WTC11 (cell line): ENCODE measurements around the gene AGPAT3. TPM values are rescaled to one million over a fixed set of nuclear protein-coding genes. Genes with fewer than 3 reads are reported as not detected.

Source experiments
- ATAC-seq: fragments of 200-7000 bp; cut with Tn5 transposase; 2 replicates; pipeline ENCODE4 v1.10.0; 2021; ENCODE audit warnings: mild to moderate bottlenecking, moderate library complexity
- CTCF ChIA-PET: fragments of 300-600 bp; sonication (Branson Sonifier 250); formaldehyde crosslinking; loops from one replicate; lab custom pipeline; 2021; ENCODE audit warnings: antibody characterized with exemption; lab: Charles Lee
- POLR2A ChIA-PET: fragments of 350-600 bp; sonication (Branson Sonifier 250); formaldehyde crosslinking; loops from one replicate; lab custom pipeline; 2021; ENCODE audit warnings: antibody characterized with exemption; lab: Charles Lee
- DNase-seq: peaks from one replicate; pipeline ENCODE4 v3.0.0; 2021; ENCODE audit warnings: low spot score
- H3K27ac Mint-ChIP-seq: 2 replicates; pipeline ENCODE4 v1.8.0; 2021; ENCODE audit warnings: mixed read lengths
- H3K27me3 Mint-ChIP-seq: 2 replicates; pipeline ENCODE4 v1.8.0; 2021; ENCODE audit warnings: low read depth, mild to moderate bottlenecking, moderate library complexity, mixed read lengths
- H3K36me3 Mint-ChIP-seq: 2 replicates; pipeline ENCODE4 v1.8.0; 2021; ENCODE audit warnings: mixed read lengths
- H3K4me1 Mint-ChIP-seq: 2 replicates; pipeline ENCODE4 v1.8.0; 2022; ENCODE audit warnings: mixed read lengths
- H3K4me3 Mint-ChIP-seq: 2 replicates; pipeline ENCODE4 v1.8.0; 2021; ENCODE audit warnings: mild to moderate bottlenecking, moderate library complexity, mixed read lengths
- H3K9me3 Mint-ChIP-seq: 2 replicates; pipeline ENCODE4 v1.8.0; 2021; ENCODE audit warnings: mixed read lengths
- ATF1 ChIP-seq: sonication (generic); formaldehyde crosslinking; IDR thresholded peaks from 2 replicates; pipeline ENCODE4 v1.8.1; 2023; ENCODE audit warnings: mild to moderate bottlenecking, moderate library complexity, missing genetic modification reagents
- CDX4 ChIP-seq: fragments of 250-450 bp; sonication (Bioruptor Pico); IDR thresholded peaks from 2 replicates; pipeline ENCODE4 v1.9.0; 2021; ENCODE audit warnings: moderate library complexity, mild to moderate bottlenecking, inconsistent platforms, borderline replicate concordance
- CTCF ChIP-seq: fragments of 200-600 bp; IDR thresholded peaks from 2 replicates; pipeline ENCODE4 v1.8.0; 2022; ENCODE audit warnings: antibody characterized with exemption
- ESRRA ChIP-seq: sonication (generic); formaldehyde crosslinking; IDR thresholded peaks from 2 replicates; pipeline ENCODE4 v1.8.1; 2022; ENCODE audit warnings: mild to moderate bottlenecking, missing genetic modification reagents, borderline replicate concordance
- GABPB1 ChIP-seq: sonication (generic); formaldehyde crosslinking; IDR thresholded peaks from 2 replicates; pipeline ENCODE4 v1.8.1; 2023; ENCODE audit warnings: mild to moderate bottlenecking, missing genetic modification reagents
- IRF1 ChIP-seq: sonication (generic); formaldehyde crosslinking; IDR thresholded peaks from 2 replicates; pipeline ENCODE4 v1.8.0; 2023; ENCODE audit warnings: missing genetic modification reagents
- NFATC4 ChIP-seq: fragments of 250-450 bp; sonication (Bioruptor Pico); IDR thresholded peaks from 2 replicates; pipeline ENCODE4 v1.9.0; 2021; ENCODE audit warnings: mild to moderate bottlenecking
- NR2C2 ChIP-seq: sonication (generic); formaldehyde crosslinking; IDR thresholded peaks from 2 replicates; pipeline ENCODE4 v1.8.0; 2022; ENCODE audit warnings: mild to moderate bottlenecking, missing genetic modification reagents
- SP1 ChIP-seq: sonication (generic); formaldehyde crosslinking; conservative IDR thresholded peaks from 2 replicates; pipeline ENCODE4 v1.8.1; 2022; ENCODE audit warnings: missing genetic modification reagents
- ZMAT4 ChIP-seq: fragments of 250-450 bp; sonication (Bioruptor Pico); IDR thresholded peaks from 2 replicates; pipeline ENCODE4 v1.9.0; 2021; ENCODE audit warnings: mild to moderate bottlenecking
- ZNF232 ChIP-seq: sonication (generic); formaldehyde crosslinking; IDR thresholded peaks from 2 replicates; pipeline ENCODE4 v1.8.0; 2022; ENCODE audit warnings: mild to moderate bottlenecking, missing genetic modification reagents
- ZNF317 ChIP-seq: sonication (generic); formaldehyde crosslinking; IDR thresholded peaks from 2 replicates; pipeline ENCODE4 v1.8.1; 2023; ENCODE audit warnings: low read depth, mild to moderate bottlenecking, moderate library complexity, missing genetic modification reagents, borderline replicate concordance
- ZNF423 ChIP-seq: fragments of 250-450 bp; sonication (Bioruptor Pico); IDR thresholded peaks from 2 replicates; pipeline ENCODE4 v2.1.2; 2022; ENCODE audit warnings: mild to moderate bottlenecking, moderate library complexity
- ZNF671 ChIP-seq: fragments of 250-450 bp; sonication (Bioruptor Pico); IDR thresholded peaks from 2 replicates; pipeline ENCODE4 v1.8.0; 2021; ENCODE audit warnings: mild to moderate bottlenecking
- total RNA-seq: library from RNA; stranded (reverse); gene quantifications from 3 replicates; pipeline ENCODE4 v1.2.3, GENCODE V29; 2021

The AGPAT3 gene
- total RNA-seq, 1 experiment from 2014 or later: 5.6 TPM

GRCh38 chr21:43957611-43958362, 92.8 kb downstream of the AGPAT3 start:
- ATAC-seq (no peak), DNase-seq (no peak)
- H3K27ac Mint-ChIP-seq: no peak overlapping the region
- H3K4me1 Mint-ChIP-seq: no peaks in the 10 kb centered on the region
- no peak for TF ChIP-seq ZMAT4 (CRISPR knock-in tag)
- no peak for TF ChIP-seq ZNF232 (CRISPR knock-in tag)
- no peak overlapping the region for H3K4me3 Mint-ChIP-seq
- CTCF ChIA-PET: no interaction called here
- H3K9me3 Mint-ChIP-seq: peaks cover under 1% of the 10 kb centered on the region
- POLR2A ChIA-PET: no interaction called here
- H3K36me3 Mint-ChIP-seq: no peaks in the 10 kb centered on the region
- H3K27me3 Mint-ChIP-seq: no peaks in the 10 kb centered on the region

GRCh38 chr21:43958364-43959158, 93.5 kb downstream of the AGPAT3 start:
- H3K9me3 Mint-ChIP-seq: peaks cover 5% of the 10 kb centered on the region
- no peak for DNase-seq
- CTCF ChIA-PET: no interaction called here
- TF ChIP-seq GABPB1 (CRISPR knock-in tag) (no peak), CTCF (no peak), ZNF671 (CRISPR knock-in tag) (no peak), ZNF317 (CRISPR knock-in tag) (no peak), CDX4 (CRISPR knock-in tag) (no peak), ESRRA (no peak), ZNF423 (CRISPR knock-in tag) (no peak), NR2C2 (CRISPR knock-in tag) (no peak), NFATC4 (no peak)
- TF ChIP-seq, all 79 proteins: peak for 0
- Mint-ChIP-seq H3K4me1 (no peaks in the 10 kb centered on the region), H3K36me3 (no peaks in the 10 kb centered on the region), H3K27ac (no peak overlapping the region), H3K4me3 (no peak overlapping the region), H3K27me3 (no peaks in the 10 kb centered on the region)
- ATAC-seq: no peak
- POLR2A ChIA-PET: no interaction called here

GRCh38 chr21:43959231-43960116, 94.5 kb downstream of the AGPAT3 start:
- CTCF ChIA-PET: interaction anchor here (0.6 to 1.3 kb wide), 2 partner anchors 16 to 18 kb away, joined by 3 to 6 read pairs; no protein-coding TSS in a partner anchor
- peaks cover 5% of the 10 kb centered on the region for H3K9me3 Mint-ChIP-seq
- DNase-seq (no peak), ATAC-seq (no peak)
- H3K36me3 Mint-ChIP-seq: no peaks in the 10 kb centered on the region
- no peak overlapping the region for H3K27ac Mint-ChIP-seq
- H3K27me3 Mint-ChIP-seq: no peaks in the 10 kb centered on the region
- no peaks in the 10 kb centered on the region for H3K4me1 Mint-ChIP-seq
- POLR2A ChIA-PET: no interaction called here
- no peak for TF ChIP-seq IRF1
- TF ChIP-seq CDX4 (CRISPR knock-in tag): no peak
- TF ChIP-seq ATF1 (CRISPR knock-in tag): no peak
- TF ChIP-seq SP1: no peak
- no peak overlapping the region for H3K4me3 Mint-ChIP-seq
